Fibroblast of the aortic adventitia (primary cell): ENCODE results near the gene GLTPD2. TPM values are rescaled to one million over a fixed set of nuclear protein-coding genes. Genes with fewer than 3 reads are reported as not detected.

Experiments
- DNase-seq: peaks from one replicate; pipeline ENCODE4 v3.0.0-alpha.2; 2010; ENCODE audit warnings: low read depth
- H3K4me3 ChIP-seq: 2 replicates; pipeline ENCODE4 v1.5.1; 2011; ENCODE audit warnings: low read depth, mild to moderate bottlenecking, control low read depth, low read length, moderate library complexity
- CTCF ChIP-seq: IDR thresholded peaks from 2 replicates; pipeline ENCODE4 v1.5.1; 2011; ENCODE audit warnings: mild to moderate bottlenecking, low read length, control low read depth, inconsistent platforms; ENCODE audit not compliant: insufficient read depth
- total RNA-seq: library from RNA; depleted of rRNA; stranded (reverse); fragments of >200 nt; gene quantifications from 2 replicates; pipeline ENCODE4 v1.2.3, GENCODE V29; 2012; ENCODE audit warnings: low replicate concordance

GLTPD2 gene
- total RNA-seq, 1 donor = not detected

GRCh38 chr17:4742629-4743028 lies 46.1 kb upstream of the GLTPD2 start:
- DNase-seq = peak; percentile 12
- no peak for TF ChIP-seq CTCF

GRCh38 chr17:4743216-4743615 lies 45.5 kb upstream of the GLTPD2 start:
- DNase-seq = no peak
- H3K4me3 ChIP-seq = no peak overlapping the region
- no peak for TF ChIP-seq CTCF

More at GRCh38 chr17:4742629-4743028, 46.1 kb upstream of the GLTPD2 start:
- H3K4me3 ChIP-seq = no peak overlapping the region

GRCh38 chr17:4743898-4744297 lies 44.9 kb upstream of the GLTPD2 start:
- no peak for DNase-seq
- no peak for TF ChIP-seq CTCF
- no peak overlapping the region for H3K4me3 ChIP-seq

GRCh38 chr17:4744999-4745969 lies 43.5 kb upstream of the GLTPD2 start:
- DNase-seq = no peak
- TF ChIP-seq CTCF = no peak
- no peak overlapping the region for H3K4me3 ChIP-seq

- DNase-seq = no peak
- no peak for TF ChIP-seq CTCF
- no peak overlapping the region for H3K4me3 ChIP-seq
Observed at GRCh38 chr17:4747847-4748246, 40.9 kb upstream of the GLTPD2 start.

- TF ChIP-seq CTCF = no peak
- peak; percentile 11 for DNase-seq
- H3K4me3 ChIP-seq = no peak overlapping the region
Observed at GRCh38 chr17:4748686-4749085, 40.1 kb upstream of the GLTPD2 start.

GRCh38 chr17:4750606-4751005 lies 38.2 kb upstream of the GLTPD2 start:
- no peak for DNase-seq
- TF ChIP-seq CTCF = no peak
- no peak overlapping the region for H3K4me3 ChIP-seq
